Hematopoietic multipotent progenitor cell (in vitro differentiated cells): Measurements from ENCODE around the gene GLCE. TPM values are rescaled to one million over a fixed set of nuclear protein-coding genes. Genes with fewer than 3 reads are reported as not detected.
"Not testable (repeated sequence)": the region's sequence is repeated elsewhere in the genome, so short reads cannot be mapped to it uniquely, and the experiment has no call there.

ENCODE experiments used
- DNase-seq, 3 donors: peaks; one replicate each; pipeline ENCODE4 v3.0.0-alpha.2; 2011 to 2015; ENCODE audit warnings: low read depth in 2 of 3, low spot score in 2 of 3
- total RNA-seq: library from RNA; depleted of rRNA; stranded (reverse); fragments of >200 nt; gene quantifications from one replicate; pipeline ENCODE4 v1.2.3, GENCODE V29; 2012

Gene GLCE
- total RNA-seq, 1 donor = 7.3 TPM

- no peak for DNase-seq
Measured at GRCh38 chr15:69134791-69135190, 25.6 kb upstream of the GLCE start.

GRCh38 chr15:69135499-69135898 is 24.9 kb upstream of the GLCE start:
- no peak for DNase-seq

DNA sequence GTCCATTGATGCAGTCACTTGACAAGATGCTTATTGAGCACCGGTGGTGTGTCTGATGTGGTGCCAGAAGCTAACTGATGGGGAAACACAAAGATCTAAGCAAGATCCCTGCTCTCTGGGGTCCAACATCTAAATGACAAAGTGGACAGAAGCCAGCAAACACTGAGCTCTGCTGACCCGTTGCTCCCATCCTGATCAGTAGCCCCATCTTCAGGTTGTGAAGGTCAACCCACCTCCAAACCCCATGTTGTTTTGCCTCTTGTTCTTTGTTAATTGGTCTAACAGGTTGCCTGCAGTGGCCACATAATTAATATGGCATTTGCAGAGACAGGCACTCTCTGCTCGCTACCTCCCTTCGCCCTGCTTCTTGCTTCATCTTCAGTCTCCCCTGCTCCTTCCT is 21.5 kb upstream of the GLCE start:
- no peak for DNase-seq

DNA sequence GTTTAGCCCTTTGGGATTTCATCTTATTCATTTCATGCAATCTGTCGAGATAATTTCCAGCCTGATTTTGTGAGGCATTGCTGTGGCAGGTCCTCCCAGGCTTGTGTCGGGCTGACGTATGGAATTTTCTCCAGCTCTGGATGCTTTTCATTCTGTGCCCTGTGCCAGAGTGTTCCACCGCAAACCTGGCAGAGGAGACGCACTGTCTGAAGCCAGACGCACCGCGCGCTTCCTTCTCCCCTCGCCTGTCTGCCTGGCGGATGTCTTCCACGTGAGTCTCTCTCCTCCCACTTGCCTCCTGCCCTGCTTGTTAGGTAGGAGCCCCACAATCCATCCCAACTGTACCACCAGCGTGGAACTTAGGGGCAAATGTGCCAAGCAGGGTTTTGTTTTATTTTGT is 20.1 kb upstream of the GLCE start:
- no peak for DNase-seq

DNA sequence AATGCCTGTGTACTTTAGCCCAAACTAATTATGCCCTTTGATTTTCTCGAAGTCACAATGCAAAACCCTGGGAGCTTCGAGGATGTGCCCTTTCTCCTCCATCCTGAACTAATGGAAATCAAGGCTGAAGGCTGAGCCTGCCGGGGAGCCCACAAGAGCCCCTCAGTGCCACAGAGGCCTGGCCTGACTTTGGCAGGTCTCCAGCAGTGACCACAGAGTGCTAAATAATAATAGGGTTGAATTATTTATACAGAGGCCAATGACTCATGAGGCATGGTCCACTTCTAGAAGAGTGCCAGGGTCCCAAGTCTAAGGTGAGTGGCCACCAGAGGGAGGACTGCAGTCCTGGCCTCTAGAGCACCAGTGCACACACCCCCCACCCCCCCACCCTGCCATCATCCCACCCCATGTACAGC is 19.1 kb upstream of the GLCE start:
- no peak for DNase-seq

DNA sequence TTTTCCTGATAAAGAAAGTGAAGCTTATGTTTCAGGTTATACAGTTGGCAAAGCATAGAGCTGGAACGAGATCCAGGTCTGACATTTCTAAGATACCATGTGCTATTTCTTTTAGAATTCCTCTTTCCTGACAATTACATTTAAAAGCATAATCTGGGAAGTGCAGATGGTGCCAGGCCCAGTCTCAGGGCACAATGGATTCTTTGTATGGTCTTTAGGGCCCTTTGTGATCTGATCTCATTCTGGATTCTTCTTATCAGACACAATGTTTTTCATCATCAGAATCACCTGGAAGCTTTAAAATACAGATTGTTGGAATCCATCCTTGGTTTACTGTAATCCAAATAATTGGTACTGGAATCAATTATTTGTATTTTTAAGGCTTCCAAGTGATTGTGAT is 18.6 kb upstream of the GLCE start:
- DNase-seq = no peak

- DNase-seq = no peak
Measured at GRCh38 chr15:69143756-69144436, 16.5 kb upstream of the GLCE start.

DNA sequence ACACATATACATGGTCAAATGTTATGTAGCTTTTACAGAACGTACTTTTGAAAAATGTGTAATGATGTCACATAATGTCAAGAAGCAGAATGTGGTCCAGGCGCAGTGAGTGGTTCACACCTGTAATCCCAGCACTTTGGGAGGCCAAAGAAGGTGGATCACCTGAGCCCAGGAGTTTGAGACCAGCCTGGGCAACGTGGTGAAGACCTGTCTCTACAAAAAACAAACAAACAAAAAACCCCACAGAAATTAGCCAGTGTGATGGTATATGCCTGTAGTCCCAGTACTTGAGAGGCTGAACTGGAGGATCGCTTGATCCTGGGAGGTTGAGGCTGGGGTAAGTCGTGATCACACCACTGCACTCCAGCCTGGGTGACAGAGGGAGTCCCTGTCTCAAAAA is 15.9 kb upstream of the GLCE start:
- DNase-seq = no peak

GRCh38 chr15:69145149-69145693 is 15.2 kb upstream of the GLCE start:
- DNase-seq = no peak

- no peak for DNase-seq
Measured at GRCh38 chr15:69145694-69146492, 14.5 kb upstream of the GLCE start.

GRCh38 chr15:69146724-69147435 is 13.6 kb upstream of the GLCE start:
- no peak for DNase-seq

DNA sequence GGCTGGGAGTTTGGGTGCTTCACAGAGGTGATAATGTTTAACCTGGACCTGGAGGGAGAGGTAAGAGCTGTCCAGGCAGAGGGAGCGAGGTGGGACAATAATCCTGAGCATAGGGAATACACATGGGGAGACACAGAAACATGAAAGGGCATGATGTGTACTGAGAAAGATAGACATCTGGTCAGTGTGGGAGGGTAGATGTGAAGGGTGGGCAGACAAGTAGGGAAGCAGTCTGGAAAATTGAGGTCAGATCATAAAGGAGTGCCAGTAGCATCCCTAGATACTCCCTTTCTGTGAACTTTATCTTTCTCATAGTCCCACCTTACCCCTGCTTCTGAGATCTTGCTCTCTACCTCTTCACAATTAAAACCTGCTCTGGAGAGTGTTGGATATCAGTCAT is 12.0 kb upstream of the GLCE start:
- no peak for DNase-seq

DNA sequence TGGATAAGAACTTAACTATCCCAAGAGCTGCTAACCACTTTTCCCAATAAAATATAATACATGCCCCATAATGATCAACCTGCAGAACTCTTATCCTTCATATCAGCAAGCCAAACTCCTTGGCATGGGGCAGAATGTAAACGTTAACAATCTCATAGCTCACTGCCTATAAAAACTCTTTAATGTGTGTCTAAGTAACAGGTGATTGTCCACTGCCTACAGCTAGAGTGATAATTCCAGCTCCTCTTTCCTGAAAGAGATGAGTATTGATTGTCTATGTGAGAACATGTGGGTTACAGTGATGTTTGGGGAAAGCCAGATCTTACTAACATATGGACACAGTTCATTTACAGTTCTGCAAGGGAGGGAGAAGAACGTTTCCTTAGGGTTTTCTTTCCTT is 11.3 kb upstream of the GLCE start:
- DNase-seq = no peak

DNA sequence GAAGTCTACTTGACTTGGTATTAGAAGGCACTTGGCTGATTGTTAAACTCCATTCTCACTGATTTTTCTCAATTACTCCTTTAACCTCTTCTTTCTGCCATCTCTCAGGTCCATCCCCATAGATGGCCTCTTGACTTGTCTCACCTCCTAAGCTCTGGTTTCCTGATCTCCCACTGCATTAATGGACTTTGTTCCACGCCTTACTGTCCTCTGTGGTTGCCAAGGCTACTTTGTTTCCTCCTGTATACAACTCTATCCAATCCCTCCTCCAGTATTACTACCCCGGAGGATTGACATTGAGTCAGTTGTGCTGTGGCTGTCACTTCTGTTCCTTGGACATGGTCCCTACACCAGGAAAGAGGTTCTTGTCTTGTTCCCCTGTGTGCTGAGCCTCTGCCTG is 10.6 kb upstream of the GLCE start:
- no peak for DNase-seq

GRCh38 chr15:69150336-69150735 is 10.1 kb upstream of the GLCE start:
- DNase-seq = no peak

GRCh38 chr15:69150841-69151240 is 9.6 kb upstream of the GLCE start:
- no peak for DNase-seq

DNA sequence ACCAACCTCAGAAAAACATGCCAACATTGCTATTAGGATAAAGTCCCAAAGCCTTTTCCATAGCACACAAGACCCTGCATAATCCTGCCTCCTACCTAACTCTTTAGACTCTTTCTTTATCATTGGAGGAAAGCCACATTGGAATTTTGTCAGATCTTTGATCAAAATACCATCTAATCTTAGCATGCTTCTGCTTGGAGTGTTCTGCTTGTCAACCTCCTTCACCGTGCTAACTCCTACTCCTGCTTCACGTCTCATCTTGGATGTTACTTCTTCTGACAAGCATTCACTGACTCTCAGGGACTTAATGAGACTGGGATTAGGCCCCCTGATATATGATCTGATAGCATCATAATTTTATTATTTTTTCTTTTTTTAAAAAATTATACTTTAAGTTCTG is 7.4 kb upstream of the GLCE start:
- DNase-seq = no peak

- not testable (repeated sequence) for DNase-seq
Measured at GRCh38 chr15:69153587-69153986, 6.8 kb upstream of the GLCE start.

DNA sequence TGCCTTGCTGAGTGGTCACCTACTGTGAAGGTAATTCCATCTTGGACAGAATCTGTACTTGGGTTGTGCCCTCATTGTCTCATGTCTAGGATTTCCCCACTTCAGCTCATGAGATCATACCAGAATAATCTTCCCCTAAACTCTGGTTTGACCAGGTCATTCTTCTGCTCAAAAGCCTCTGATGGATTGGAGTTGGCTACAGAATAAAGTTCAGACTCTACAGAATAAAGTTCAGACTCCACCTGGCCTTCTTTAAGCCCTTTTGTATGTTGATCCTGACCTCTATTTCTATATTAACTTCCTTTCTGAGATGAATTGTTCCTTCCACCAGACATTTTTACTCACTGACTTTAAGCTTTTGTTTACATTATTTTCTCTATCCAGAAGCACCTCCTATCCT is 6.4 kb upstream of the GLCE start:
- no peak for DNase-seq

DNA sequence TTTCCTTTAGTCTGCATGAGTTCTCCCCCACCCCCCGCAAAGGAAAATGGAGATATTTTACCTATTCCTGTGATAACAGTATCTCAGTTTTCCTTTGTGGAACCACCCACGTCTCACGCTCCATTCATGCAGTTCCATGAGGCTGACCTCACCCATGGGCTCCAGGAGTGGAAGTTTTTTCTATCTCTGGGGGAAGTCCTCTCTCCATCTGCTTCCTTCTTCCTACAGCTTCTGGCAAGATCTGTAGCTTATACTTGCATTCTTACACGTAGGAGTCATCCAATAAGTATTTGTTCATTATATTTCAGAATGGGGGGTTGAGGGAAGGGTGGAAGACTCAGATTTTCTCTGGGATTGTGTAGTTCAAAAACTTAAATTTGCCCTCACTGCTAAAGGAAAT is 5.8 kb upstream of the GLCE start:
- DNase-seq = no peak

DNA sequence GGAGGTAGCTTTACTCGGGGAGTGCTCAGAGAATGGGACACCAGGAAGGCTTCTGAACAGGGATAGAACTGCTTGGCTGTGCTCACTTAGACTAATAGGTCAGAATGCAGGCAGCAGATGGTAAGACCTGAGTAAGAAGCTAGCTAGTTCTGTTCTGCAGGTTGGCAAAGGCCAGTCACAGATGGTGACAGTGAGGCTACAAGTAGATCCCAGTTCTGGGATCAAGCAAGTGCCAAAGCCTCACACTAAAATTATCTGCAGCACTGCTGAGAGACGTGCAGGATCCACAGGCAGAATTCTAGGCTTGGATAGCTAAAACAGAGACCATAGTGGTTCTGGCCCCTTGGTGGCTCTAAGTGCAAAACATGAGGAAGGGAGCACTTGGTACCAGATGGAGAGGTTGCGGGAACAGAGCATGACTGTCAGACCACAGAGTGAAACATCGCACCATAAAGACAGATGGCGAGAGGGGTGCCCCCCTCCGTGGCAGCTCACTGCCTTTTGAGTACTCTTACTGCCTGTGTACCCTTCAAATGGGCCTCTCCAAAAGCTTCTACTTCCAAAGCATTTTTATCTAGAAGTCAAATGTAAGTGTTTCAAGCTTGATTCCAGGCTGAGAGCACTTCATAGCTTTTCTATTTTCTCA is 3.6 kb upstream of the GLCE start:
- DNase-seq = no peak
